Measurements from ENCODE around the gene MMP11. TPM values are rescaled to one million over a fixed set of nuclear protein-coding genes. Genes with fewer than 3 reads are reported as not detected.

The MMP11 gene
- total and polyA plus RNA-seq, 2 of the 13 experiments (the other 11 are each of a cell fraction or from before 2014, with no cell fraction given), result 8.9 to 28.6 TPM

DNA sequence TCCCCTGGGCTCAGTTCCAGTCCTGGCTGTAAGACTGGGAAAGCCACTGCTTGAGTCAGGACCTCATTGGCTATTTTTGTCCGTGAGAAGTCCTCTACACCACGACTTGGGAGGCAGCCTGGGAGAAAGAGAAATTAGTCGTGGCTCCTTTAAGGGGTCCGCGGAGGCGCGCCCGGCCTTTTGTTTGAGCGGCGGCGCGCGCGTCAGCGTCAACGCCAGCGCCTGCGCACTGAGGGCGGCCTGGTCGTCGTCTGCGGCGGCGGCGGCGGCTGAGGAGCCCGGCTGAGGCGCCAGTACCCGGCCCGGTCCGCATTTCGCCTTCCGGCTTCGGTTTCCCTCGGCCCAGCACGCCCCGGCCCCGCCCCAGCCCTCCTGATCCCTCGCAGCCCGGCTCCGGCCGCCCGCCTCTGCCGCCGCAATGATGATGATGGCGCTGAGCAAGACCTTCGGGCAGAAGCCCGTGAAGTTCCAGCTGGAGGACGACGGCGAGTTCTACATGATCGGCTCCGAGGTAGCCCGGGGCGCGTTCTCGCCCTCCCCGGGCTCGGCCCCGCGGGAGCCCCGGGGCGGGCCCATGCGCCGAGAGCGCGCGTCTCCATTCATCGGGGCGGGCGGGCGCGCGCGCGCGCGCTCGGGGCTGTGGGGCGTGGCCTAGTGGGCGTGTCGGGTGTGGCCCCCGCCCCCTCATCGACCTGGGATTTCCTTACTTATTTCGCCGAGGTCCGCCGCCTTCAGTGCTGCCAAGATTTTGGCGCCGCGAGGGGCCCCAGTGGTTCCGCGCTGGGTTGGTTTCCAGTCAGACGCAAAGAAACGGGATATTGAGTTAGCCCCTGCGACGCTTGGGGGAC is 14.3 kb downstream of the MMP11 start, which contains the start of gene SMARCB1 (continued):
- TF ChIP-seq, protein P1, sequence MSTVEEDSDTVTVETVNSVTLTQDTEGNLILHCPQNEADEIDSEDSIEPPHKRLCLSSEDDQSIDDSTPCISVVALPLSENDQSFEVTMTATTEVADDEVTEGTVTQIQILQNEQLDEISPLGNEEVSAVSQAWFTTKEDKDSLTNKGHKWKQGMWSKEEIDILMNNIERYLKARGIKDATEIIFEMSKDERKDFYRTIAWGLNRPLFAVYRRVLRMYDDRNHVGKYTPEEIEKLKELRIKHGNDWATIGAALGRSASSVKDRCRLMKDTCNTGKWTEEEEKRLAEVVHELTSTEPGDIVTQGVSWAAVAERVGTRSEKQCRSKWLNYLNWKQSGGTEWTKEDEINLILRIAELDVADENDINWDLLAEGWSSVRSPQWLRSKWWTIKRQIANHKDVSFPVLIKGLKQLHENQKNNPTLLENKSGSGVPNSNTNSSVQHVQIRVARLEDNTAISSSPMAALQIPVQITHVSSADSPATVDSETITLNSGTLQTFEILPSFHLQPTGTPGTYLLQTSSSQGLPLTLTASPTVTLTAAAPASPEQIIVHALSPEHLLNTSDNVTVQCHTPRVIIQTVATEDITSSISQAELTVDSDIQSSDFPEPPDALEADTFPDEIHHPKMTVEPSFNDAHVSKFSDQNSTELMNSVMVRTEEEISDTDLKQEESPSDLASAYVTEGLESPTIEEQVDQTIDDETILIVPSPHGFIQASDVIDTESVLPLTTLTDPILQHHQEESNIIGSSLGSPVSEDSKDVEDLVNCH (CRISPR knock-in tag; IDR thresholded peaks at IDR 0.05), result no peak
- no peak for TF ChIP-seq MIXL1 (CRISPR knock-in tag; IDR thresholded peaks at IDR 0.05)
- no peak for TF ChIP-seq EED (CRISPR knock-in tag; IDR thresholded peaks at IDR 0.05)
- TF ChIP-seq, protein P2, sequence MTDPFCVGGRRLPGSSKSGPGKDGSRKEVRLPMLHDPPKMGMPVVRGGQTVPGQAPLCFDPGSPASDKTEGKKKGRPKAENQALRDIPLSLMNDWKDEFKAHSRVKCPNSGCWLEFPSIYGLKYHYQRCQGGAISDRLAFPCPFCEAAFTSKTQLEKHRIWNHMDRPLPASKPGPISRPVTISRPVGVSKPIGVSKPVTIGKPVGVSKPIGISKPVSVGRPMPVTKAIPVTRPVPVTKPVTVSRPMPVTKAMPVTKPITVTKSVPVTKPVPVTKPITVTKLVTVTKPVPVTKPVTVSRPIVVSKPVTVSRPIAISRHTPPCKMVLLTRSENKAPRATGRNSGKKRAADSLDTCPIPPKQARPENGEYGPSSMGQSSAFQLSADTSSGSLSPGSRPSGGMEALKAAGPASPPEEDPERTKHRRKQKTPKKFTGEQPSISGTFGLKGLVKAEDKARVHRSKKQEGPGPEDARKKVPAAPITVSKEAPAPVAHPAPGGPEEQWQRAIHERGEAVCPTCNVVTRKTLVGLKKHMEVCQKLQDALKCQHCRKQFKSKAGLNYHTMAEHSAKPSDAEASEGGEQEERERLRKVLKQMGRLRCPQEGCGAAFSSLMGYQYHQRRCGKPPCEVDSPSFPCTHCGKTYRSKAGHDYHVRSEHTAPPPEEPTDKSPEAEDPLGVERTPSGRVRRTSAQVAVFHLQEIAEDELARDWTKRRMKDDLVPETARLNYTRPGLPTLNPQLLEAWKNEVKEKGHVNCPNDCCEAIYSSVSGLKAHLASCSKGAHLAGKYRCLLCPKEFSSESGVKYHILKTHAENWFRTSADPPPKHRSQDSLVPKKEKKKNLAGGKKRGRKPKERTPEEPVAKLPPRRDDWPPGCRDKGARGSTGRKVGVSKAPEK (CRISPR knock-in tag; IDR thresholded peaks at IDR 0.05; ENCODE audit: borderline replicate concordance), result no peak
- TF ChIP-seq, protein P3, sequence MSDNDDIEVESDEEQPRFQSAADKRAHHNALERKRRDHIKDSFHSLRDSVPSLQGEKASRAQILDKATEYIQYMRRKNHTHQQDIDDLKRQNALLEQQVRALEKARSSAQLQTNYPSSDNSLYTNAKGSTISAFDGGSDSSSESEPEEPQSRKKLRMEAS (IDR thresholded peaks at IDR 0.05), result peak; percentile 8; the same call in 1 of the 2 replicates
- TF ChIP-seq ZBTB7A (CRISPR knock-in tag; IDR thresholded peaks at IDR 0.05), result no peak
- 0 out of 2 replicates have a peak, but pooled peaks have one; percentile 24 for TF ChIP-seq PITX1 (CRISPR knock-in tag; IDR thresholded peaks at IDR 0.05)
- TF ChIP-seq ZNF34 (CRISPR knock-in tag; IDR thresholded peaks at IDR 0.05; ENCODE audit: borderline replicate concordance), result no peak
- no peak for TF ChIP-seq AHR (CRISPR knock-in tag; IDR thresholded peaks at IDR 0.05)
- no peak for TF ChIP-seq NFKB2 (CRISPR knock-in tag; IDR thresholded peaks at IDR 0.05; ENCODE audit: borderline replicate concordance)
- no peak for TF ChIP-seq ZNF615 (CRISPR knock-in tag; IDR thresholded peaks at IDR 0.05; ENCODE audit: borderline replicate concordance)
- TF ChIP-seq TOE1 (CRISPR knock-in tag; IDR thresholded peaks at IDR 0.05), result no peak
- TF ChIP-seq SAP130 (CRISPR knock-in tag; IDR thresholded peaks at IDR 0.05; ENCODE audit: low read depth), result peak; percentile 57
- peak; percentile 41; the same call in 1 of the 2 replicates for TF ChIP-seq SNAPC2 (CRISPR knock-in tag; IDR thresholded peaks at IDR 0.05)
- TF ChIP-seq ZNF878 (CRISPR knock-in tag; IDR thresholded peaks at IDR 0.05), result 0 out of 2 replicates have a peak, but pooled peaks have one; percentile 20
- no peak for TF ChIP-seq ARNTL (CRISPR knock-in tag; IDR thresholded peaks at IDR 0.05)
- TF ChIP-seq ZFP37 (CRISPR knock-in tag; IDR thresholded peaks at IDR 0.05; ENCODE audit: borderline replicate concordance), result no peak
- no peak for TF ChIP-seq ZNF382 (CRISPR knock-in tag; IDR thresholded peaks at IDR 0.05; ENCODE audit: borderline replicate concordance)
- TF ChIP-seq, protein P4, sequence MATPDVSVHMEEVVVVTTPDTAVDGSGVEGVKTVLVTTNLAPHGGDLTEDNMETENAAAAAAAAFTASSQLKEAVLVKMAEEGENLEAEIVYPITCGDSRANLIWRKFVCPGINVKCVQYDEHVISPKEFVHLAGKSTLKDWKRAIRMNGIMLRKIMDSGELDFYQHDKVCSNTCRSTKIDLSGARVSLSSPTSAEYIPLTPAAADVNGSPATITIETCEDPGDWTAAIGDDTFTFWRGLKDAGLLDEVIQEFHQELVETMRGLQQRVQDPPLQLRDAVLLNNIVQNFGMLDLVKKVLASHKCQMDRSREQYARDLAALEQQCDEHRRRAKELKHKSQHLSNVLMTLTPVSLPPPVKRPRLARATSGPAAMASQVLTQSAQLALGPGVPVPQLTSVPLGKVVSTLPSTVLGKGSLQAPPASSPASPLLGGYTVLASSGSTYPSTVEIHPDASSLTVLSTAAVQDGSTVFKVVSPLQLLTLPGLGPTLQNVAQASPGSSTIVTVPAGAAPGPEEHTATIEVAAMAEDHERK (CRISPR knock-in tag; IDR thresholded peaks at IDR 0.05; ENCODE audit: low read depth), result peak; percentile 84
- TF ChIP-seq, protein P5, sequence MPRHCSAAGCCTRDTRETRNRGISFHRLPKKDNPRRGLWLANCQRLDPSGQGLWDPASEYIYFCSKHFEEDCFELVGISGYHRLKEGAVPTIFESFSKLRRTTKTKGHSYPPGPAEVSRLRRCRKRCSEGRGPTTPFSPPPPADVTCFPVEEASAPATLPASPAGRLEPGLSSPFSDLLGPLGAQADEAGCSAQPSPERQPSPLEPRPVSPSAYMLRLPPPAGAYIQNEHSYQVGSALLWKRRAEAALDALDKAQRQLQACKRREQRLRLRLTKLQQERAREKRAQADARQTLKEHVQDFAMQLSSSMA (CRISPR knock-in tag; IDR thresholded peaks at IDR 0.05), result peak; percentile 55; the same call in 1 of the 2 replicates
- no peak for TF ChIP-seq ZNF839 (CRISPR knock-in tag; IDR thresholded peaks at IDR 0.05; ENCODE audit: borderline replicate concordance)
- TF ChIP-seq ZBTB1 (CRISPR knock-in tag; IDR thresholded peaks at IDR 0.05; ENCODE audit: borderline replicate concordance), result no peak
- TF ChIP-seq DPF2 (CRISPR knock-in tag; IDR thresholded peaks at IDR 0.05; ENCODE audit: borderline replicate concordance, low read depth), result no peak
